CD14-positive monocyte (primary cell): ENCODE results near the gene MEP1B. TPM values are rescaled to one million over a fixed set of nuclear protein-coding genes. Genes with fewer than 3 reads are reported as not detected.

Experiments
- DNase-seq, 3 donors: peaks; one replicate each; pipeline ENCODE4 v3.0.0-alpha.2; 2011 to 2022
- H2AFZ ChIP-seq: 2 replicates; pipeline ENCODE4 v1.6.0; 2012; ENCODE audit warnings: mild to moderate bottlenecking, low read depth, low read length, inconsistent platforms; ENCODE audit not compliant: insufficient read depth, poor library complexity, severe bottlenecking
- H3K27ac ChIP-seq, 2 donors: 1 replicate in 1 of 2; 2 replicates in 1 of 2; pipeline ENCODE4 v1.5.1; 2012 to 2013; ENCODE audit warnings: low read length in 2 of 2, control low read depth in 1 of 2, inconsistent platforms in 1 of 2, low read depth in 1 of 2, mild to moderate bottlenecking in 1 of 2
- H3K27me3 ChIP-seq, 2 donors: one replicate each; pipeline versions ENCODE4 v1.6.0 to v1.6.1; 2011 to 2013; ENCODE audit warnings: low read length in 2 of 2; ENCODE audit not compliant: control insufficient read depth in 2 of 2, insufficient read depth in 2 of 2
- H3K36me3 ChIP-seq, 2 donors: replicated peaks in 1 of 2; 1 replicate in 1 of 2; 2 replicates in 1 of 2; pipeline versions ENCODE4 v1.5.1 to v1.6.1; 2012 to 2013; ENCODE audit warnings: low read length in 2 of 2, control low read depth in 1 of 2, inconsistent platforms in 1 of 2, mild to moderate bottlenecking in 1 of 2; ENCODE audit not compliant: insufficient read depth in 2 of 2, control insufficient read depth in 1 of 2
- H3K4me1 ChIP-seq, 2 donors: 1 replicate in 1 of 2; 2 replicates in 1 of 2; pipeline versions ENCODE4 v1.5.1 to v1.6.1; 2012 to 2013; ENCODE audit warnings: low read length in 2 of 2, control low read depth in 1 of 2, inconsistent platforms in 1 of 2, mild to moderate bottlenecking in 1 of 2, moderate library complexity in 1 of 2; ENCODE audit not compliant: insufficient read depth in 2 of 2, control insufficient read depth in 1 of 2
- H3K4me2 ChIP-seq: replicated peaks from 2 replicates; pipeline ENCODE3; 2012; ENCODE audit warnings: low read length, moderate library complexity, mild to moderate bottlenecking; ENCODE audit not compliant: poor library complexity, severe bottlenecking; ENCODE audit errors: extremely low read depth
- H3K4me3 ChIP-seq, 3 experiments: fragments of 200-600 bp in 1 of 3; sonication (generic) in 1 of 3; replicated peaks in 1 of 3; 1 replicate in 2 of 3; 2 replicates in 1 of 3; pipeline ENCODE4 v1.5.1; 2011 to 2013; ENCODE audit warnings: low read length in 3 of 3, mild to moderate bottlenecking in 3 of 3, control low read depth in 2 of 3, low read depth in 2 of 3, inconsistent platforms in 1 of 3, moderate library complexity in 1 of 3
- H3K79me2 ChIP-seq: 2 replicates; pipeline ENCODE4 v1.6.0; 2012; ENCODE audit warnings: mild to moderate bottlenecking, control low read depth, inconsistent platforms, low read length, moderate library complexity; ENCODE audit not compliant: insufficient read depth
- H3K9ac ChIP-seq: 2 replicates; pipeline ENCODE4 v1.6.0; 2017; ENCODE audit warnings: low read length, mild to moderate bottlenecking; ENCODE audit not compliant: insufficient read depth, poor library complexity, severe bottlenecking
- H3K9me3 ChIP-seq, 2 donors: replicated peaks in 1 of 2; 1 replicate in 1 of 2; 2 replicates in 1 of 2; pipeline versions ENCODE4 v1.5.1 to v1.6.1; 2012 to 2013; ENCODE audit warnings: low read length in 2 of 2, control low read depth in 1 of 2; ENCODE audit not compliant: control insufficient read depth in 1 of 2, insufficient read depth in 1 of 2
- H4K20me1 ChIP-seq: 2 replicates; pipeline ENCODE4 v1.6.0; 2012; ENCODE audit warnings: mild to moderate bottlenecking, low read length, control low read depth, moderate library complexity; ENCODE audit not compliant: insufficient read depth
- H3K27ac Mint-ChIP-seq, 7 donors: one replicate each; pipeline ENCODE4 v1.8.0; 2020; ENCODE audit warnings: mild to moderate bottlenecking in 7 of 7, mixed read lengths in 7 of 7, moderate library complexity in 6 of 7, inconsistent platforms in 2 of 7
- H3K27me3 Mint-ChIP-seq, 3 donors: one replicate each; pipeline ENCODE4 v1.8.0; 2021 to 2022; ENCODE audit warnings: low read depth in 3 of 3, mild to moderate bottlenecking in 3 of 3, mixed read lengths in 3 of 3, moderate library complexity in 3 of 3, inconsistent platforms in 1 of 3
- H3K36me3 Mint-ChIP-seq, 2 donors: one replicate each; pipeline ENCODE4 v1.8.0; 2020; ENCODE audit warnings: mixed read lengths in 2 of 2, inconsistent platforms in 1 of 2, mild to moderate bottlenecking in 1 of 2
- H3K4me1 Mint-ChIP-seq: one replicate; pipeline ENCODE4 v1.8.0; 2020; ENCODE audit warnings: mild to moderate bottlenecking, mixed read lengths
- H3K4me3 Mint-ChIP-seq, 2 donors: one replicate each; pipeline ENCODE4 v1.8.0; 2020; ENCODE audit warnings: mild to moderate bottlenecking in 2 of 2, mixed read lengths in 2 of 2, moderate library complexity in 1 of 2
- H3K9me3 Mint-ChIP-seq, 7 donors: one replicate each; pipeline ENCODE4 v1.8.0; 2020 to 2022; ENCODE audit warnings: mixed read lengths in 7 of 7, mild to moderate bottlenecking in 6 of 7, moderate library complexity in 6 of 7, inconsistent platforms in 2 of 7
- CTCF ChIP-seq: fragments of 200-600 bp; IDR thresholded peaks from one replicate; pipeline ENCODE4 v1.8.0; 2022; ENCODE audit warnings: antibody characterized with exemption, mild to moderate bottlenecking
- WGBS: methylation state at CpG from one replicate; pipeline ENCODE4 v1.1.5; 2013; ENCODE audit warnings: missing lambda C conversion rate; ENCODE audit not compliant: insufficient coverage; 5-methylcytosine and 5-hydroxymethylcytosine counted together
- intact Hi-C, 2 donors: fragments of 100-400 bp; cut with micrococcal nuclease; formaldehyde crosslinking; loops; one replicate each; pipeline versions ENCODE4 v1.15.0 to v1.15.1; 2023
- polyA plus RNA-seq, 3 donors: library from polyadenylated mRNA; depleted of rRNA in 1 of 3; unstranded in 2 of 3; stranded (reverse) in 1 of 3; fragments of 300-500 nt in 2 of 3; fragments of >200 nt in 1 of 3; fragmentation: Illumina TruSeq in 2 of 3; gene quantifications; 1 replicate in 2 of 3; 2 replicates in 1 of 3; pipeline ENCODE4 v1.2.3, GENCODE V29; 2012 to 2021

MEP1B gene
- polyA plus RNA-seq, 3 donors, result not detected

DNA sequence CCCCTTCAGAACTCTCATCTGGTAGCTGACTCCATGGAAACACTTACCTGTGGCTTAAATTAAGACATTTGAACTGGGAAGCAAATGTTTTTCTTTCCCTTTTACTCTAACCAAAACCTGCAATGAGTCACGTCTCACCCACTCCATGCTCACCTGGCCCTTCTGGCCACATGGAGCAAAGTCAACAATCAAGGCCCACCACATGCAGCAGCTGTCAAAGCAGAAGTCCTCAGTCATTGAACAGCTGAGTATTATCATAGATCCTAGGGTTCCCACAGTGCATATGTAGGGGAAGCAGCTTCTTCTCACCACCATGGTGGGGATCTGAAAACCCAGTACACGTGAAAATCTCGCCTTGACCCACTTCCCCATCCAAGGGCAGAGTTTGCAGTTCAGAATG is 12.3 kb upstream of the MEP1B start:
- Histone ChIP-seq H3K79me2 (no peaks in the 10 kb centered on the region), H4K20me1 (no peaks in the 10 kb centered on the region), H3K27me3 (no peaks in the 10 kb centered on the region), H3K9ac (no peak overlapping the region), H2AFZ (no peak overlapping the region), H3K36me3 (no peaks in the 10 kb centered on the region), H3K4me1 (no peaks in the 10 kb centered on the region), H3K4me2 (no peak overlapping the region), H3K27ac (no peak overlapping the region), H3K4me3 (no peak overlapping the region), H3K9me3 (no peaks in the 10 kb centered on the region)
- no peak overlapping the region for H3K4me3 Mint-ChIP-seq
- no peaks in the 10 kb centered on the region for H3K36me3 Mint-ChIP-seq
- no peak for DNase-seq
- WGBS, result 86% methylated on average over 1 of the region's 3 CpGs
- TF ChIP-seq CTCF, result no peak
- H3K27ac Mint-ChIP-seq, result no peak overlapping the region
- H3K27me3 Mint-ChIP-seq, result peaks cover 2 to 3% (median 2%) of the 10 kb centered on the region in 3 donors
- intact Hi-C loops, result no loop called here
- no peaks in the 10 kb centered on the region for H3K4me1 Mint-ChIP-seq
- H3K9me3 Mint-ChIP-seq, result peaks cover 0 to 5% (median 2%) of the 10 kb centered on the region in 7 donors

GRCh38 chr18:32183503-32183902 is 6.3 kb upstream of the MEP1B start:
- no peak for TF ChIP-seq CTCF
- Histone ChIP-seq H3K27ac (no peak overlapping the region), H3K9me3 (peaks cover 3 to 8% of the 10 kb centered on the region in 2 donors), H3K27me3 (no peaks in the 10 kb centered on the region), H3K79me2 (no peaks in the 10 kb centered on the region), H3K9ac (no peak overlapping the region), H4K20me1 (no peaks in the 10 kb centered on the region), H3K36me3 (no peaks in the 10 kb centered on the region), H2AFZ (no peak overlapping the region), H3K4me2 (no peak overlapping the region), H3K4me1 (no peaks in the 10 kb centered on the region), H3K4me3 (no peak overlapping the region)
- Mint-ChIP-seq H3K36me3 (no peaks in the 10 kb centered on the region), H3K4me3 (no peak overlapping the region), H3K4me1 (no peaks in the 10 kb centered on the region), H3K27me3 (peaks cover 0 to 5% (median 0%) of the 10 kb centered on the region in 3 donors), H3K9me3 (peaks cover 7 to 18% (median 11%) of the 10 kb centered on the region in 7 donors), H3K27ac (no peak overlapping the region)
- intact Hi-C loops, result no loop called here
- no peak for DNase-seq
